Stimulated activated CD4-positive, alpha-beta T cell treated with anti-CD3 and anti-CD28 coated beads, Interleukin-12 subunit alpha, Interleukin-12 subunit beta, amount 100 ng/mL, for 24 hours (primary cell): ENCODE data around the gene KLHL33.

Experiments used
- DNase-seq, 2 experiments: peaks; one replicate each; pipeline ENCODE4 v3.0.0-alpha.2; 2020; ENCODE audit warnings: low read depth in 2 of 2

KLHL33 gene

DNA sequence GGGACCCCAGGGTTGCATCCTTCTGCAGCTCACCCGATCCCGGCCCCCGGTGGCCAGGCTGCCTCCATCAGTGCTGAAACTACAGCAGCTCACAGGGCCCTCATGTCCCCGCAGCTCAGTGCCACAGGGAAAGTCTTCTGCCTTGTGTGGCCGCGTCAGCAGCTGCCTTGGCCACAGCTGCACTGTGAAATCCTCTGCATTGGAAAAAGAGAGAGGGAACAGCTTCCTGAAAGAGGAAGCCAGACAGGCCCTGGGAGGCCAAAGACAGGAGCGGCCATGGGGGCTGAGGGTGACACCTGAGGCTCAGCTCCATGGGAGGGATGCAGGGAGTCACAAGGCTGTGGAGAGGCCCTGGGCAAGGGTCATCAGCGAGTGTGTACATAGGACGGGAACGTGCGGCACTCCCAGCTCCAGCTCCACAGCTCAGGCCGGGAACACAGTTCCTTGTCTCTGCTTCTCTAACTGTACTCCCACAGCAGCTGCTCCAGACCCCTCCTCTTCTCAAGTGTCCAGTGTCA, 59.8 kb downstream of the KLHL33 start:
- DNase-seq, result no peak
